Small intestine (tissue), 16 donors: ENCODE data around the gene KIFC3. TPM values are rescaled to one million over a fixed set of nuclear protein-coding genes. Genes with fewer than 3 reads are reported as not detected.
"Not testable (repeated sequence)": the region's sequence is repeated elsewhere in the genome, so short reads cannot be mapped to it uniquely, and the experiment has no call there.

Experiments used
- DNase-seq, 2 donors: peaks; one replicate each; pipeline versions ENCODE4 v3.0.0 to v3.0.0-alpha.2; 2013
- FAIRE-seq: peaks from 2 replicates; lab custom pipeline; 2012; peaks lifted over from hg19 to GRCh38; lab: Jason Lieb, UNC
- H3K27ac ChIP-seq, 3 donors: one replicate each; pipeline ENCODE4 v1.5.1; 2013; ENCODE audit warnings: low read length in 2 of 3, mild to moderate bottlenecking in 2 of 3, control low read depth in 1 of 3, inconsistent platforms in 1 of 3, low read depth in 1 of 3, moderate library complexity in 1 of 3
- H3K27me3 ChIP-seq, 3 donors: one replicate each; pipeline ENCODE4 v1.6.1; 2013; ENCODE audit warnings: low read length in 3 of 3, inconsistent platforms in 1 of 3; ENCODE audit not compliant: control insufficient read depth in 3 of 3, insufficient read depth in 3 of 3
- H3K36me3 ChIP-seq, 3 donors: one replicate each; pipeline ENCODE4 v1.6.1; 2013; ENCODE audit warnings: low read length in 3 of 3, inconsistent platforms in 1 of 3, low read depth in 1 of 3, mild to moderate bottlenecking in 1 of 3, moderate library complexity in 1 of 3; ENCODE audit not compliant: control insufficient read depth in 3 of 3, insufficient read depth in 2 of 3
- H3K4me1 ChIP-seq, 3 donors: one replicate each; pipeline ENCODE4 v1.6.1; 2013; ENCODE audit warnings: low read length in 2 of 3, inconsistent platforms in 1 of 3, low read depth in 1 of 3, mild to moderate bottlenecking in 1 of 3, moderate library complexity in 1 of 3; ENCODE audit not compliant: control insufficient read depth in 3 of 3, insufficient read depth in 2 of 3
- H3K4me3 ChIP-seq, 3 donors: one replicate each; pipeline ENCODE4 v1.5.1; 2013; ENCODE audit warnings: low read length in 3 of 3, control low read depth in 1 of 3, inconsistent platforms in 1 of 3, low read depth in 1 of 3, mild to moderate bottlenecking in 1 of 3, moderate library complexity in 1 of 3
- H3K9me3 ChIP-seq, 2 donors: one replicate each; pipeline ENCODE4 v1.6.1; 2013; ENCODE audit warnings: low read depth in 1 of 2, low read length in 1 of 2; ENCODE audit not compliant: control insufficient read depth in 2 of 2, insufficient read depth in 1 of 2
- WGBS, 3 donors: extraction: QIAGEN DNeasy Blood & Tissue Kit; methylation state at CpG; one replicate each; pipeline ENCODE4 v1.1.7; 2013; 5-methylcytosine and 5-hydroxymethylcytosine counted together
- long read RNA-seq, 10 donors: transcript quantifications; one replicate each; lab custom pipeline, GENCODE V29; 2026
- polyA plus RNA-seq, 4 donors: library from polyadenylated mRNA; stranded (reverse) in 3 of 4; unstranded in 1 of 4; fragments of 200-250 nt in 3 of 4; fragments of 120-200 nt in 1 of 4; gene quantifications; one replicate each; pipeline versions ENCODE4 v1.2.1 to v1.2.3, GENCODE V29; 2013
- donor health status: healthy with polysubstance abuse.
- donor health status: control.
- donor health status: control.
- donor health status: Bipolar disorder and iron deficiency.
- donor health status: healthy.

The KIFC3 gene, protein sequence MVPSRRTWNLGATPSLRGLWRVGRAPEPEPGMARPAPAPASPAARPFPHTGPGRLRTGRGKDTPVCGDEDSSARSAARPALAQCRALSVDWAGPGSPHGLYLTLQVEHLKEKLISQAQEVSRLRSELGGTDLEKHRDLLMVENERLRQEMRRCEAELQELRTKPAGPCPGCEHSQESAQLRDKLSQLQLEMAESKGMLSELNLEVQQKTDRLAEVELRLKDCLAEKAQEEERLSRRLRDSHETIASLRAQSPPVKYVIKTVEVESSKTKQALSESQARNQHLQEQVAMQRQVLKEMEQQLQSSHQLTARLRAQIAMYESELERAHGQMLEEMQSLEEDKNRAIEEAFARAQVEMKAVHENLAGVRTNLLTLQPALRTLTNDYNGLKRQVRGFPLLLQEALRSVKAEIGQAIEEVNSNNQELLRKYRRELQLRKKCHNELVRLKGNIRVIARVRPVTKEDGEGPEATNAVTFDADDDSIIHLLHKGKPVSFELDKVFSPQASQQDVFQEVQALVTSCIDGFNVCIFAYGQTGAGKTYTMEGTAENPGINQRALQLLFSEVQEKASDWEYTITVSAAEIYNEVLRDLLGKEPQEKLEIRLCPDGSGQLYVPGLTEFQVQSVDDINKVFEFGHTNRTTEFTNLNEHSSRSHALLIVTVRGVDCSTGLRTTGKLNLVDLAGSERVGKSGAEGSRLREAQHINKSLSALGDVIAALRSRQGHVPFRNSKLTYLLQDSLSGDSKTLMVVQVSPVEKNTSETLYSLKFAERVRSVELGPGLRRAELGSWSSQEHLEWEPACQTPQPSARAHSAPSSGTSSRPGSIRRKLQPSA
- polyA plus RNA-seq: 100 to 1,000 TPM in 2 of 4 donors, 10 to 100 TPM in 2; 12.8 to 237 (median 131) TPM
- long read RNA-seq, donor 1: 0 reads
- long read RNA-seq, donor 2, transcript KIFC3-235 (1 exons, 2,393 nt): major isoform, 5 of 21 reads
- long read RNA-seq, donor 2, partial matches to known transcripts: 16 of 21 reads
- long read RNA-seq, donor 2, other reads (novel, unspliced or antisense): 0 of 21 reads
- long read RNA-seq, donor 3, transcript KIFC3-235 (1 exons, 2,393 nt): major isoform, 8 of 8 reads
- long read RNA-seq, donor 3, partial matches to known transcripts: 0 of 8 reads
- long read RNA-seq, donor 3, other reads (novel, unspliced or antisense): 0 of 8 reads
- long read RNA-seq, donor 4: 0 reads
- long read RNA-seq, donor 5: 0 reads
- long read RNA-seq, donor 6, partial matches to known transcripts: 0 of 4 reads
- long read RNA-seq, donor 6, other reads (novel, unspliced or antisense): 0 of 4 reads
- long read RNA-seq, donor 7, partial matches to known transcripts: 0 of 3 reads
- long read RNA-seq, donor 7, other reads (novel, unspliced or antisense): 0 of 3 reads
- long read RNA-seq, donor 8: 0 reads
- long read RNA-seq, donor 9, partial matches to known transcripts: 0 of 3 reads
- long read RNA-seq, donor 9, other reads (novel, unspliced or antisense): 0 of 3 reads
- long read RNA-seq, donor 10, transcript KIFC3-235 (1 exons, 2,393 nt): major isoform, 7 of 7 reads
- long read RNA-seq, donor 10, partial matches to known transcripts: 0 of 7 reads
- long read RNA-seq, donor 10, other reads (novel, unspliced or antisense): 0 of 7 reads

DNA sequence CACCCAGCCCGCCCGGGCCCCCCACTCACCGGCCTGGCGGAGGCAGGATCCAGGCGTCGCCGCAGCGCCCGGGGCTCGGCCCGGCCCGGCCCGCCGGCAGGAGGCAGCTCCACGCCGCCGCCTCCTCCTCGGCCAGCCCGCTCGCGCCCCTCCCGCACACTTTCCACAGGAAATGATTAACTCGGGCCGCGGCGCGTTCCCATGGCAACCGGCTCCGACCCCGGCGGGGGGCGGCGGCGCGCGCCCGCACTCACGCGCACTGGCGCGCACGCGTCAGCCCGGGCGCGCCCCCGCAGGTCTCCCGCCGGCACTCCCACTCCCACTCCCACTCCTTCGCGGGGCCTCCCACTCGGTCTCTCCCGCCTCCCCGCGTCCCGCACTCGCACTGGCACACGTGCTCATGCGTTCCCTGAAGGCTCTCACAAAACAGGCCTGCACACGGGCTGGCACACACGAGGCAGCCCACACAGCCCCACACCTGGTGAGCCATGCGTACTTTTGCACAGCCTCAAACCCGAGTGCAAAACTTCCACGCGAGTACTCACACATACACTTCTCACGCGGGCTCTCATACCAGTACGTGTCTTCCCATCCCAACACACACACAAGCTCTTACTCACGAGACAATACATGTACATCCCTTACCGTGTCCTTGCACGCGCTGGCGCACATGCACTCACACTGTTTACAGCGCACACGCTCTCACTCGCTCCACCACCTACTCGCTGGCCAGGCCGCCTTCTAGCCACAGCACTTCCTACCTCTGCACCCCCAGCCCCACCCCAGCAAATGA lies at the start of gene KIFC3:
TSS of gene KIFC3 (minus strand) at position 151 of the 793 bp plus-strand sequence. CDS start 4,248 bp downstream, outside the sequence.
- Histone ChIP-seq H3K27me3 (no peaks in the 10 kb centered on the region), H3K4me3 (peak within 1 kb of the TSS in 2 of 3 donors; percentile 39 to 70), H3K9me3 (no peaks in the 10 kb centered on the region), H3K27ac (peak within 1 kb of the TSS in 2 of 3 donors; percentile 66 to 92), H3K4me1 (peaks cover 19 to 60% (median 21%) of the 10 kb centered on the region in 3 donors), H3K36me3 (peaks cover 0 to 9% (median 0%) of the 10 kb centered on the region in 3 donors)
- DNase-seq (peak; percentile 47 to 90), FAIRE-seq (no peak)
- WGBS, 3 donors: 12 to 32% (median 23%) methylated on average over 35 to 78 of the region's 78 CpGs

DNA sequence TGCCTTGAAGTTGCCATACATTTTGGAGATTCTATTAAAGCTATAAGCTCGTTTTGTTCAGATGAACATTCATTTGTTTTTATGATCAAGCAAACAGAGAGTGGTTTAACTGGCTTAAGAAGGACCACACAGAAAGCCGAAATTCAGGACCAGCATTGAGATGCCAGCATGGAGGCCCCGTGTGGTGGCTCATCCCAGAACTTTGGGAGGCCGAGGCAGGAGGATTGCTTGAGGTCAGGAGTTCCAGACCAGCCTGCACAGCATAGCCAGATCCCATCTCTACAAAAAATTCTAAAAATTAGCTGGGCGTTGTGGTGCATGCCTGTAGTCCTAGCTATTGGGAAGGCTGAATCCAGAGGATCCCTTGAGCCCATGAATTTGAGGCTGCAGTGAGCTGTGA lies 45.9 kb upstream of the KIFC3 start:
- Histone ChIP-seq H3K4me1 (no peaks in the 10 kb centered on the region), H3K27ac (no peak overlapping the region), H3K4me3 (no peak overlapping the region), H3K36me3 (peaks cover 0 to 8% (median 0%) of the 10 kb centered on the region in 3 donors), H3K9me3 (no peaks in the 10 kb centered on the region), H3K27me3 (no peaks in the 10 kb centered on the region)
- FAIRE-seq (no peak), DNase-seq (no peak)
- whole genome bisulfite sequencing, 3 donors: 83 to 93% (median 85%) methylated on average over 5 of the region's 5 CpGs

DNA sequence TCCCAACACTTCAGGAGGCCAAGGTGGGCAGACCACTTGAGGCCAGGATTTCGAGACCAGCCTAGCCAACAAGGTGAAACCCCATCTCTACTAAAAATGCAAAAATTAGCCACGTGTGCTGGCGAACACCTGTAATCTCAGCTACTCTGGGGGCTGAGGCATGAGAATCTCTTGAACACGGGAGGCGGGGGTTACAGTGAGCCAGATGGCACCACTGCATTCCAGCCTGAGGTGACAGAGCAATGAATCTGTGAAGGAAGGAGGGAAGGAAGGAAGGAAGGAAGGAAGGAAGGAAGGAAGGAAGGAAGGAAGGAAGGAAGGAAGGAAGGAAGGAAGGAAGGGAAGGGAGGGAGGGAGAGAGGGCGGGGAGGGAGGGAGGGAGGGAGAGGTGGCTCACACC lies 44.6 kb upstream of the KIFC3 start:
- H3K36me3 ChIP-seq, H3K4me3 ChIP-seq, H3K27ac ChIP-seq, FAIRE-seq, H3K27me3 ChIP-seq, DNase-seq, H3K4me1 ChIP-seq, H3K9me3 ChIP-seq: not testable (repeated sequence)
- WGBS, 3 donors: 69 to 75% (median 74%) methylated on average over 6 of the region's 6 CpGs

DNA sequence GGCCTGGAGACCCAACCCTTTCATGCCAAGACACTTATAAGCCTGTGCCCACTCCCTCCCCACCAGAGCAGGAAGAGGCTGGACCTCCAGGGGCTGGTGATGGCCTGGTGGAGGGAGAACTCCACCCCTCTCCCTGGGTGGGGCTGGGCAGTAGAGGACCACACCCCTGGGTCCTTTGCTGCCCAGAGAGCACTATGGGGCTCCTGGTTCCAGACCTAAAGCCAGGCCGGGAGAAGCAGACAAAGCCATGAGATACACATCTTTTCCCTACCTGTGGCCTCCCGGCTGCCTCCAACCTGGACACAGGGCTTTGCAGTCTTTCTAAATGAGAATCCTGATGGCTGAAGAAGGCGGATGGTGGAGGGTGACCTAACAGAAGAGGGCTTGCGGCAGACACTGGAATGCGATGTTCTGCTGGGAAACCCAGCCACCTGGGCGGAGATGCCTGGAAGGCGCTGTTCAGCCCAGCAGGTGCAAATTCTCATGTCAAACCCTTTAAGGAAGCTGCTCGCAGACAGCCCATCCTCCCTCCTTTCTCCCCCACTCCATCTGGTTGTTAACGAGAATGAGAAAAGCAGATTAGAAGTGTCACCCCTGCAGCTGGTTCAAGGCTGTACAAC lies 43.9 kb upstream of the KIFC3 start:
- FAIRE-seq (no peak), DNase-seq (peak in 1 of 2 donors; percentile 40)
- 26 to 60% (median 45%) methylated on average over 9 of the region's 9 CpGs for WGBS, 3 donors
- H3K27ac ChIP-seq: no peak overlapping the region
- H3K36me3 ChIP-seq: peaks cover 0 to 5% (median 0%) of the 10 kb centered on the region in 3 donors
- H3K27me3 ChIP-seq: no peaks in the 10 kb centered on the region
- H3K4me1 ChIP-seq: no peaks in the 10 kb centered on the region
- H3K9me3 ChIP-seq: no peaks in the 10 kb centered on the region
- H3K4me3 ChIP-seq: no peak overlapping the region

DNA sequence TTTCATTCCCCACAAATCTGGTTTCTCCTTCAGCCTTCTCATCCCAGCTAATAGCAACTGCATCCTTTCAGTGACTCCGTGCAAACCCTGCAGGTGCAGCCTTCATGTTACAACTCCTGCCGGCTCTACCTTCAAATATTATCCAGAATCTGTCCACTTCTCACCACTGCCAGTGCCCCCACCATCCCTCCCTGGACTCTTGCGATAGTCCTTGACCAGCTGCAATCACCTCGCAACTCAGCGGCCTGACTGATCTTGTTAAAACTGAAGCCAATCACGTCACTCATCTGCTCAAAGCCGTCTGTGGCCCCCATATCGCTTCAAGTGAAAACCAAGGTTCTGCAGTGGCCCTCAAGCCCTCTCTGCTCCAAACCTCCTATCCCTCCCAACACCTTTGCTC lies 42.8 kb upstream of the KIFC3 start:
- DNase-seq: no peak
- FAIRE-seq: no peak
- H3K9me3 ChIP-seq: no peaks in the 10 kb centered on the region
- no peaks in the 10 kb centered on the region for H3K4me1 ChIP-seq
- H3K27ac ChIP-seq: no peak overlapping the region
- no peaks in the 10 kb centered on the region for H3K27me3 ChIP-seq
- no peak overlapping the region for H3K4me3 ChIP-seq
- peaks cover 0 to 9% (median 0%) of the 10 kb centered on the region in 3 donors for H3K36me3 ChIP-seq
- 81 to 89% (median 84%) methylated on average over 8 of the region's 8 CpGs for WGBS, 3 donors

DNA sequence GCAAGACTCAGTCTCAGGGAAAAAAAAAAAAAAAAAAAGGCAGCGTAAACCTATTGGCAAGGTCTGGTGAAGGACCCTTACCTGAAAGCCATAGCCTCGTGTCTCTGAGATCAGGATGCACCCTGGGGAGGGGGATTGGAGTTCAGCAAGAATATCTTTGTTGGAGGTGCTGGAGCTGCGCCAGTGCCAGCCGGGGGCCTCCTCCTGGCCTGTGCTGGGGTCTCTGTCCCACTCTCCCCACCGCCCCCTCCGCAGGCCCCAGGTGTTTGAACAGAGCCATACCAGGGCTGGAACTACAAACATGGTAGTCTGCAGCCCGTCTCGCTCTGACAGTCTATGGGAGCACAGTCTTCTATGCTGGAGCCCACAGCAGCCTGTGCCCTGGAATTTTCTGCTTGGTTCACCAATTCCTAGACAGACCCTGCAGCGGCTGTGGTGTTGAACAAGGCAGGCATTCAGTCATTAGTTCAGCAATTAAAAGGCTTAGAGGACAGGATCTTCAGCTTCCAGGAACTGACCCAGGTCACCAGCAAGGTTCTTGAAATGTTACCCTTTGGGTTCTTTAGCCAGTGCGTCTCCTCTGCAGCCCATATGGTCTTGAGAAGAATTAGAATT lies 42.2 kb upstream of the KIFC3 start:
- no peak overlapping the region for H3K27ac ChIP-seq
- no peak for DNase-seq
- no peaks in the 10 kb centered on the region for H3K4me1 ChIP-seq
- no peaks in the 10 kb centered on the region for H3K9me3 ChIP-seq
- 86 to 95% (median 93%) methylated on average over 10 of the region's 10 CpGs for WGBS, 3 donors
- no peak overlapping the region for H3K4me3 ChIP-seq
- H3K27me3 ChIP-seq: no peaks in the 10 kb centered on the region
- FAIRE-seq: no peak
- peaks cover 0 to 11% (median 0%) of the 10 kb centered on the region in 3 donors for H3K36me3 ChIP-seq
